H1 (cell line): ENCODE results near the gene CABP4. TPM values are rescaled to one million over a fixed set of nuclear protein-coding genes. Genes with fewer than 3 reads are reported as not detected.
A peak's percentile ranks its signal among the peaks of the same experiment; 100 is the strongest.

Experiments used
- CTCF ChIA-PET: fragments of 300-600 bp; sonication (Branson Sonifier 250); formaldehyde crosslinking; loops from one replicate; lab custom pipeline; 2021; ENCODE audit not compliant: partially characterized antibody; lab: Charles Lee
- POLR2A ChIA-PET: fragments of 300-600 bp; sonication (Branson Sonifier 250); formaldehyde crosslinking; loops from one replicate; lab custom pipeline; 2021; ENCODE audit warnings: inconsistent platforms; ENCODE audit not compliant: partially characterized antibody; lab: Charles Lee
- DNase-seq, 2 experiments: peaks; one replicate each; pipeline versions ENCODE4 v3.0.0 to v3.0.0-alpha.2; 2010 to 2022; ENCODE audit warnings: low spot score in 2 of 2, low read depth in 1 of 2, mixed read lengths in 1 of 2
- FAIRE-seq: peaks from 2 replicates; lab custom pipeline; 2011; peaks lifted over from hg19 to GRCh38; lab: Jason Lieb, UNC
- H2AFZ ChIP-seq: 2 replicates; pipeline ENCODE4 v1.8.1; 2012; ENCODE audit warnings: low read length, inconsistent platforms
- H2AK5ac ChIP-seq: 2 replicates; pipeline ENCODE4 v1.6.1; 2013; ENCODE audit warnings: low read depth, low read length
- H2BK120ac ChIP-seq: replicated peaks from 2 replicates; pipeline ENCODE3; 2013; ENCODE audit warnings: low read depth, low read length, inconsistent platforms
- H2BK12ac ChIP-seq: 2 replicates; pipeline ENCODE4 v1.6.1; 2013; ENCODE audit warnings: low read depth, low read length
- H2BK15ac ChIP-seq: 2 replicates; pipeline ENCODE4 v1.6.1; 2013; ENCODE audit warnings: low read length
- H2BK20ac ChIP-seq: 2 replicates; pipeline ENCODE4 v1.6.1; 2013; ENCODE audit warnings: low read length
- H2BK5ac ChIP-seq: 2 replicates; pipeline ENCODE4 v1.6.1; 2013; ENCODE audit warnings: low read depth, low read length
- H3K14ac ChIP-seq: 2 replicates; pipeline ENCODE4 v1.6.1; 2013; ENCODE audit warnings: inconsistent platforms; ENCODE audit not compliant: insufficient read length
- H3K18ac ChIP-seq: 2 replicates; pipeline ENCODE4 v1.6.1; 2013; ENCODE audit warnings: low read length; ENCODE audit errors: extremely low read depth
- H3K23ac ChIP-seq: 2 replicates; pipeline ENCODE4 v1.6.1; 2013; ENCODE audit warnings: inconsistent platforms; ENCODE audit not compliant: insufficient read length
- H3K23me2 ChIP-seq: 2 replicates; pipeline ENCODE4 v1.6.1; 2013; ENCODE audit warnings: low read depth, low read length
- H3K27ac ChIP-seq: 2 replicates; pipeline ENCODE4 v1.6.1; 2011; ENCODE audit warnings: low read depth, low read length, inconsistent platforms
- H3K27me3 ChIP-seq, 4 experiments: replicated peaks in 1 of 4; 1 replicate in 1 of 4; 2 replicates in 3 of 4; pipeline versions ENCODE4 v1.6.1 to v1.8.1; 2011 to 2013; ENCODE audit warnings: low read length in 3 of 4, mild to moderate bottlenecking in 3 of 4, inconsistent platforms in 2 of 4, mixed read lengths in 2 of 4, moderate library complexity in 1 of 4; ENCODE audit not compliant: control insufficient read depth in 3 of 4, insufficient read depth in 3 of 4; ENCODE audit errors: extremely low read depth in 1 of 4
- H3K36me3 ChIP-seq, 4 experiments: 2 replicates each; pipeline versions ENCODE4 v1.6.1 to v1.8.1; 2011 to 2013; ENCODE audit warnings: mild to moderate bottlenecking in 4 of 4, low read length in 3 of 4, moderate library complexity in 2 of 4, control low read depth in 1 of 4, inconsistent platforms in 1 of 4; ENCODE audit not compliant: insufficient read depth in 4 of 4, control insufficient read depth in 2 of 4
- H3K4ac ChIP-seq: replicated peaks from 2 replicates; pipeline ENCODE3; 2013; ENCODE audit warnings: low read length, low read depth, mixed read lengths, inconsistent platforms; ENCODE audit not compliant: insufficient read length
- H3K4me1 ChIP-seq, 4 experiments: replicated peaks in 1 of 4; 1 replicate in 1 of 4; 2 replicates in 3 of 4; pipeline versions ENCODE4 v1.6.1 to v1.8.1; 2011 to 2013; ENCODE audit warnings: low read length in 3 of 4, inconsistent platforms in 2 of 4, mixed read lengths in 1 of 4; ENCODE audit not compliant: insufficient read depth in 4 of 4, control insufficient read depth in 3 of 4
- H3K4me2 ChIP-seq, 2 experiments: 2 replicates each; pipeline versions ENCODE4 v1.6.1 to v1.8.1; 2011 to 2013; ENCODE audit warnings: low read depth in 2 of 2, low read length in 2 of 2, control low read depth in 1 of 2, inconsistent platforms in 1 of 2, mild to moderate bottlenecking in 1 of 2; ENCODE audit not compliant: insufficient read depth in 1 of 2
- H3K4me3 ChIP-seq, 4 experiments: fragments of 200-600, 300-600 bp in 1 of 4; sonication (generic), shearing (Covaris generic), sonication (Bioruptor Twin) in 1 of 4; 2 replicates each; pipeline versions ENCODE4 v1.5.1 to v1.8.1; 2011 to 2016; ENCODE audit warnings: low read length in 4 of 4, low read depth in 3 of 4, control low read depth in 2 of 4, inconsistent platforms in 2 of 4, mild to moderate bottlenecking in 2 of 4, mixed read lengths in 1 of 4, moderate library complexity in 1 of 4; ENCODE audit not compliant: insufficient read depth in 2 of 4; ENCODE audit errors: extremely low read depth in 1 of 4
- H3K56ac ChIP-seq: replicated peaks from 2 replicates; pipeline ENCODE3; 2013; ENCODE audit warnings: low read depth, mild to moderate bottlenecking, mixed read lengths, low read length, inconsistent platforms; ENCODE audit not compliant: insufficient read length
- H3K79me1 ChIP-seq: 2 replicates; pipeline ENCODE4 v1.6.1; 2013; ENCODE audit warnings: low read depth, low read length, control low read depth
- H3K79me2 ChIP-seq, 2 experiments: 2 replicates each; pipeline versions ENCODE4 v1.6.1 to v1.8.1; 2012 to 2013; ENCODE audit warnings: low read length in 2 of 2, mild to moderate bottlenecking in 2 of 2, inconsistent platforms in 1 of 2; ENCODE audit not compliant: insufficient read depth in 2 of 2, control insufficient read depth in 1 of 2
- H3K9ac ChIP-seq, 4 experiments: replicated peaks in 1 of 4; 1 replicate in 1 of 4; 2 replicates in 3 of 4; pipeline versions ENCODE4 v1.6.1 to v1.8.1; 2011 to 2013; ENCODE audit warnings: low read depth in 3 of 4, low read length in 3 of 4, control low read depth in 2 of 4, mild to moderate bottlenecking in 2 of 4, moderate library complexity in 2 of 4, inconsistent platforms in 1 of 4; ENCODE audit errors: extremely low read depth in 1 of 4
- H3K9me3 ChIP-seq, 2 experiments: 2 replicates each; pipeline versions ENCODE4 v1.6.1 to v1.8.1; 2012 to 2013; ENCODE audit warnings: mild to moderate bottlenecking in 2 of 2, moderate library complexity in 2 of 2, control low read depth in 1 of 2, inconsistent platforms in 1 of 2, low read depth in 1 of 2, low read length in 1 of 2, mixed read lengths in 1 of 2; ENCODE audit not compliant: insufficient read depth in 2 of 2
- H4K20me1 ChIP-seq, 2 experiments: replicated peaks in 1 of 2; 2 replicates each; pipeline versions ENCODE3 to v1.8.1; 2011 to 2013; ENCODE audit warnings: inconsistent platforms in 2 of 2, low read length in 2 of 2, mild to moderate bottlenecking in 1 of 2; ENCODE audit not compliant: insufficient read depth in 2 of 2, control insufficient read depth in 1 of 2
- H4K5ac ChIP-seq: 2 replicates; pipeline ENCODE4 v1.6.1; 2013; ENCODE audit warnings: low read length, low read depth, mixed read lengths, inconsistent platforms; ENCODE audit not compliant: insufficient read length
- H4K8ac ChIP-seq: 2 replicates; pipeline ENCODE4 v1.8.0; 2013; ENCODE audit warnings: mild to moderate bottlenecking, moderate library complexity, low read length, inconsistent platforms; ENCODE audit not compliant: insufficient read depth; ENCODE audit errors: extremely low read depth
- H4K91ac ChIP-seq: replicated peaks from 2 replicates; pipeline ENCODE3; 2013; ENCODE audit warnings: low read length, mixed read lengths, inconsistent platforms; ENCODE audit not compliant: insufficient read length
- BACH1 ChIP-seq: IDR thresholded peaks from 2 replicates; pipeline ENCODE4 v1.6.1; 2012; ENCODE audit warnings: low read length, improper control_type of control experiment
- BCL11A ChIP-seq, 2 experiments: IDR thresholded peaks; one replicate each; pipeline ENCODE4 v1.6.1; 2011; ENCODE audit warnings: low read depth in 2 of 2, low read length in 2 of 2, mild to moderate bottlenecking in 2 of 2
- CHD2 ChIP-seq: IDR thresholded peaks from 2 replicates; pipeline ENCODE4 v1.6.1; 2012; ENCODE audit warnings: low read length, improper control_type of control experiment
- EZH2 ChIP-seq: fragments of 200-600 bp; sonication (generic); IDR thresholded peaks from 2 replicates; pipeline ENCODE4 v1.7.1; 2012; ENCODE audit warnings: low read depth, mild to moderate bottlenecking, moderate library complexity, low read length, inconsistent platforms; ENCODE audit not compliant: severe bottlenecking
- KDM1A ChIP-seq: fragments of 200-600, 300-600 bp; sonication (generic); IDR thresholded peaks from 2 replicates; pipeline ENCODE4 v1.7.1; 2016; ENCODE audit warnings: mild to moderate bottlenecking, low read length, borderline replicate concordance
- NANOG ChIP-seq: IDR thresholded peaks from 2 replicates; pipeline ENCODE4 v1.6.1; 2011; ENCODE audit warnings: low read length, low read depth, mild to moderate bottlenecking, inconsistent platforms; ENCODE audit not compliant: insufficient read depth, poor library complexity, severe bottlenecking
- SP4 ChIP-seq: IDR thresholded peaks from 2 replicates; pipeline ENCODE4 v1.6.1; 2012; ENCODE audit warnings: low read length, inconsistent platforms
- SUZ12 ChIP-seq: fragments of 200-600 bp; sonication (generic); IDR thresholded peaks from 2 replicates; pipeline ENCODE4 v1.6.1; 2012; ENCODE audit warnings: mild to moderate bottlenecking, inconsistent platforms, low read length, moderate library complexity, mixed read lengths
- TBP ChIP-seq: IDR thresholded peaks from 2 replicates; pipeline ENCODE4 v1.6.1; 2011; ENCODE audit warnings: low read depth, low read length, improper control_type of control experiment
- WGBS, 2 experiments: shearing (Covaris generic) in 1 of 2; methylation state at CpG; one replicate each; pipeline versions ENCODE4 v1.1.6 to v1.1.7; 2013 to 2015; ENCODE audit warnings: low lambda C conversion rate in 2 of 2, mixed read lengths in 2 of 2, inconsistent platforms in 1 of 2, low coverage in 1 of 2, missing lambda C conversion rate in 1 of 2; ENCODE audit not compliant: insufficient replicate concordance in 2 of 2, insufficient coverage in 1 of 2, insufficient read length in 1 of 2; ENCODE audit errors: extremely low coverage in 1 of 2, missing lambda C conversion rate in 1 of 2; 5-methylcytosine and 5-hydroxymethylcytosine counted together
- polyA plus RNA-seq, 7 experiments: library from polyadenylated mRNA; depleted of rRNA in 3 of 7; stranded (reverse) in 5 of 7; unstranded in 2 of 7; fragments of >200 nt in 5 of 7; fragments of 200-250 nt in 2 of 7; gene quantifications; 1 replicate in 5 of 7; 2 replicates in 1 of 7; 4 replicates in 1 of 7; pipeline versions ENCODE4 v1.2.1 to v1.2.3, GENCODE V29; 2011 to 2013; ENCODE audit warnings: missing spikeins in 2 of 7, mixed read lengths in 2 of 7
- total RNA-seq: library from RNA; stranded (reverse); fragmentation: NEBNext Ultra II Directional; extraction: Animal tissue kit (Norgen Biotek cat#: 25700); gene quantifications from 2 replicates; pipeline ENCODE4 v1.2.1, GENCODE V29; 2021
- TF ChIP-seq, protein P1 (sequence below): IDR thresholded peaks from 2 replicates; pipeline ENCODE4 v1.6.1; 2012; ENCODE audit warnings: low read length, inconsistent platforms

CABP4 gene
- total and polyA plus RNA-seq, 2 of the 8 experiments (the other 6 are each of a cell fraction or from before 2014, with no cell fraction given), result not detected

DNA sequence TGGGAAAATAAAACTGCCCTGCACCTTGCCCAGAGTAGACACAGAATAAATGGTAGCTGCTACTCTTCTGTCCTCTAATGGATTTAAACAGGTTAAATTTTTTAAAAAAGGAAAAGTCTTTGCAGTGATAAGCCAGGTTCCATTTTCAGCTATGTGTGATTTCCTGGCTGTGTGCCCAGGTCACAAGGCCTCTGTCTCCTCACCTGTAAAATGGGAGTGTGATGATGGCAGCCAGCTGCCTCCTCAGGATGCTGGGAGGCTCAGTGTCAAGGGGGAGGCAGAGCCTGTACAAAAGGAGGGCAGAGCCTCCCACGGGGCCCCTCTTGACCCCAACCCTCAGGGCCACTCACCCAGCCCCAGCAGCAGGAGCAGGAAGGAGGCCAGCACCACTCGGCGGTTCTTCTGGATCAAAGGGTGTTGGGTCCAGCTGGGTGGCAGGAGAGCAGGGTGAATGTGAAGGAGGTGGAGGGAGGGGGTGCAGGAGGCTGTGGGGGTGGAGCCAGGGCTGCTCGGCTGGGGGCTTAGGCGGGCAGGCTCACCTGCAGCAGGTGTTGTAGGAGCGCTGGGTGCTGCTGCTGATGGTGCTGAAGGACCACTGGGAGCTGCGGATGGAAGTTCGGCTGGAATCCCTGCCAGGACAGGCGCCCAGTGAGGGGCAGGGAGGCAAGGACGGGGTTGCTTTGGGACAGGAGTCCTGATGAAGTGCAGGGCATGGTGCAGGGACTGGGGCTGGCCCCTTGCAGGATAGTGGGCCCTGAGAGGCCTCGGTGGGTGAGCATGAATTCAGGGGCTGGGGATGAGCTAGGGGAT, 12.0 kb downstream of the CABP4 start:
- POLR2A ChIA-PET, result interaction anchor here (0.6 to 4.6 kb wide), 18 partner anchors 9 to 295 kb away, joined by 3 to 36 read pairs (median 6); partner anchors contain the start of genes CABP4, CARNS1, CORO1B and GPR152
- FAIRE-seq, result no peak
- H2BK120ac ChIP-seq, result no peak overlapping the region
- no peak overlapping the region for H2BK20ac ChIP-seq
- no peak overlapping the region for H4K91ac ChIP-seq
- no peak overlapping the region for H2AK5ac ChIP-seq
- WGBS, 2 experiments, result 88% methylated on average over 8 of the region's 11 CpGs; no CpG with 5 or more reads in 1 of the 2 experiments
- no peak overlapping the region for H3K23ac ChIP-seq
- peaks cover 6% of the 10 kb centered on the region for H3K23me2 ChIP-seq
- no peak overlapping the region for H3K9ac ChIP-seq
- no peak for DNase-seq
- H2BK12ac ChIP-seq, result no peak overlapping the region
- H3K4ac ChIP-seq, result no peak overlapping the region
- no peak overlapping the region for H2AFZ ChIP-seq
- CTCF ChIA-PET, result interaction anchor here (0.6 to 2.3 kb wide), 12 partner anchors 8 to 297 kb away, joined by 3 to 15 read pairs (median 4); partner anchors contain the start of genes CARNS1, CORO1B and PPP1CA
- H2BK5ac ChIP-seq, result no peak overlapping the region
- H3K27ac ChIP-seq, result no peak overlapping the region
- no peak overlapping the region for H4K5ac ChIP-seq
- H3K27me3 ChIP-seq, result no peaks in the 10 kb centered on the region
- no peak overlapping the region for H3K56ac ChIP-seq
- no peaks in the 10 kb centered on the region for H3K9me3 ChIP-seq
- no peak overlapping the region for H3K14ac ChIP-seq
- H2BK15ac ChIP-seq, result no peak overlapping the region
- H4K20me1 ChIP-seq, result peaks cover 0 to 3% of the 10 kb centered on the region in 2 experiments
- peak overlapping the region in 1 of 4 experiments; percentile 90; a peak in 2 of 8 replicates for H3K4me3 ChIP-seq
- peaks cover 0 to 3% of the 10 kb centered on the region in 2 experiments; a peak in 2 of 4 replicates for H3K79me2 ChIP-seq
- peaks cover 2 to 14% (median 6%) of the 10 kb centered on the region in 4 experiments; a peak in 6 of 7 replicates for H3K4me1 ChIP-seq
- no peak overlapping the region for H3K18ac ChIP-seq
- H3K79me1 ChIP-seq, result peaks cover 2% of the 10 kb centered on the region
- no peaks in the 10 kb centered on the region for H3K36me3 ChIP-seq
- H3K4me2 ChIP-seq, result peak overlapping the region; percentile 81 to 86; a peak in 3 of 4 replicates
- H4K8ac ChIP-seq, result no peak overlapping the region; the same call in 1 of the 2 replicates
- TF ChIP-seq SUZ12, result no peak
- no peak for TF ChIP-seq CHD2
- no peak for TF ChIP-seq BACH1
- TF ChIP-seq NANOG, result no peak
- no peak for TF ChIP-seq TBP
- no peak for TF ChIP-seq EZH2
- no peak for TF ChIP-seq BCL11A (IDR thresholded peaks at IDR 0.05; ENCODE audit: low read depth in 2 of 2, low read length in 2 of 2)
- no peak for TF ChIP-seq SP4
- no peak for TF ChIP-seq KDM1A
- TF ChIP-seq, protein P1, sequence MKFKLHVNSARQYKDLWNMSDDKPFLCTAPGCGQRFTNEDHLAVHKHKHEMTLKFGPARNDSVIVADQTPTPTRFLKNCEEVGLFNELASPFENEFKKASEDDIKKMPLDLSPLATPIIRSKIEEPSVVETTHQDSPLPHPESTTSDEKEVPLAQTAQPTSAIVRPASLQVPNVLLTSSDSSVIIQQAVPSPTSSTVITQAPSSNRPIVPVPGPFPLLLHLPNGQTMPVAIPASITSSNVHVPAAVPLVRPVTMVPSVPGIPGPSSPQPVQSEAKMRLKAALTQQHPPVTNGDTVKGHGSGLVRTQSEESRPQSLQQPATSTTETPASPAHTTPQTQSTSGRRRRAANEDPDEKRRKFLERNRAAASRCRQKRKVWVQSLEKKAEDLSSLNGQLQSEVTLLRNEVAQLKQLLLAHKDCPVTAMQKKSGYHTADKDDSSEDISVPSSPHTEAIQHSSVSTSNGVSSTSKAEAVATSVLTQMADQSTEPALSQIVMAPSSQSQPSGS, result no peak
